K562 (cell line): Measurements from ENCODE around the gene SLC10A3. TPM values are rescaled to one million over a fixed set of nuclear protein-coding genes. Genes with fewer than 3 reads are reported as not detected.

Source experiments
- ADNP ChIP-seq: fragments of 200-800 bp; sonication (Bioruptor generic); IDR thresholded peaks from 2 replicates; pipeline ENCODE4 v1.6.1; 2016; ENCODE audit warnings: missing genetic modification characterization, missing compliant biosample characterization
- C11orf30 ChIP-seq: fragments of 450-650 bp; IDR thresholded peaks from 2 replicates; pipeline ENCODE4 v1.6.1; 2016; ENCODE audit warnings: low read depth, mild to moderate bottlenecking
- CREM ChIP-seq: IDR thresholded peaks from 2 replicates; pipeline ENCODE4 v1.6.1; 2014; ENCODE audit warnings: antibody characterized with exemption, low read depth
- ETV1 ChIP-seq: fragments of 450-650 bp; conservative IDR thresholded peaks from 2 replicates; pipeline ENCODE4 v1.6.1; 2016; ENCODE audit warnings: missing genetic modification characterization, control low read depth, low read depth, missing compliant biosample characterization
- MCM3 ChIP-seq: fragments of 450-650 bp; IDR thresholded peaks from 2 replicates; pipeline ENCODE4 v1.6.1; 2016
- PTRF ChIP-seq: fragments of 450-650 bp; IDR thresholded peaks from 2 replicates; pipeline ENCODE4 v1.6.1; 2016; ENCODE audit warnings: mild to moderate bottlenecking, missing genetic modification characterization, missing compliant biosample characterization
- SIRT6 ChIP-seq: IDR thresholded peaks from one replicate; pipeline ENCODE4 v1.6.1; 2012; ENCODE audit warnings: low read depth, mild to moderate bottlenecking, control low read depth, inconsistent platforms, low read length, moderate library complexity
- SMC3 ChIP-seq: conservative IDR thresholded peaks from 2 replicates; pipeline ENCODE4 v1.6.1; 2011; ENCODE audit warnings: low read depth, low read length, improper control_type of control experiment; ENCODE audit not compliant: insufficient read depth
- SPI1 ChIP-seq: IDR thresholded peaks from 2 replicates; pipeline ENCODE4 v1.6.1; 2011; ENCODE audit warnings: low read depth, low read length, control low read depth, borderline replicate concordance
- ZBTB1 ChIP-seq: sonication (generic); formaldehyde crosslinking; IDR thresholded peaks from 2 replicates; pipeline ENCODE4 v1.8.1; 2023; ENCODE audit warnings: missing genetic modification reagents, low read depth, mild to moderate bottlenecking, borderline replicate concordance
- ZC3H11A ChIP-seq: IDR thresholded peaks from 2 replicates; pipeline ENCODE4 v1.6.1; 2012; ENCODE audit warnings: low read depth, low read length, improper control_type of control experiment
- ZC3H8 ChIP-seq: fragments of 450-650 bp; IDR thresholded peaks from 2 replicates; pipeline ENCODE4 v1.6.1; 2017
- ZNF589 ChIP-seq: fragments of 200-800 bp; sonication (Bioruptor generic); IDR thresholded peaks from 2 replicates; pipeline ENCODE4 v1.6.1; 2016; ENCODE audit warnings: low read depth, missing genetic modification characterization, missing compliant biosample characterization
- ZNF76 ChIP-seq: fragments of 250-450 bp; sonication (Bioruptor Pico); IDR thresholded peaks from 2 replicates; pipeline ENCODE4 v1.4.0; 2020; ENCODE audit warnings: mild to moderate bottlenecking, moderate library complexity, borderline replicate concordance
- polyA plus RNA-seq, 8 experiments: library from polyadenylated mRNA; depleted of rRNA in 4 of 8; stranded (reverse) in 5 of 8; unstranded in 3 of 8; fragments of >200 nt; fragmentation: Nextera tagmentation in 2 of 8; fragmentation: Illumina TruSeq in 1 of 8; extraction: Ambion mirVana in 2 of 8; extraction: Trizol in 1 of 8; gene quantifications; 2 replicates each; pipeline versions ENCODE4 v1.2.1 to v1.2.3, GENCODE V29; 2011 to 2014; ENCODE audit warnings: inconsistent platforms in 1 of 8, missing spikeins in 1 of 8
- total RNA-seq, 7 experiments: library from RNA; depleted of rRNA in 6 of 7; stranded (reverse); fragments of >200 nt in 6 of 7; fragmentation: Illumina TruSeq in 2 of 7; extraction: Trizol in 2 of 7; gene quantifications; 2 replicates each; pipeline versions ENCODE4 v1.2.1 to v1.2.3, GENCODE V29; 2011 to 2021; ENCODE audit warnings: low replicate concordance in 1 of 7
- TF ChIP-seq, protein P1 (sequence below): fragments of 450-650 bp; formaldehyde crosslinking; IDR thresholded peaks from 2 replicates; pipeline ENCODE4 v1.4.0; 2020; ENCODE audit warnings: mild to moderate bottlenecking, moderate library complexity
- TF ChIP-seq, protein P2 (sequence below): sonication (generic); formaldehyde crosslinking; IDR thresholded peaks from 2 replicates; pipeline ENCODE4 v1.8.1; 2023; ENCODE audit warnings: mild to moderate bottlenecking, missing genetic modification reagents
- TF ChIP-seq, protein P3 (sequence below), 3 experiments: fragments of 200-800 bp in 1 of 3; sonication (Bioruptor generic) in 1 of 3; sonication (generic) in 1 of 3; formaldehyde crosslinking in 1 of 3; IDR thresholded peaks; 2 replicates each; pipeline versions ENCODE4 v1.6.1 to v1.8.0; 2016 to 2022; ENCODE audit warnings: mild to moderate bottlenecking in 2 of 3, missing compliant biosample characterization in 2 of 3, missing genetic modification characterization in 2 of 3, missing genetic modification reagents in 1 of 3
- TF ChIP-seq, protein P4 (sequence below), 2 experiments: fragments of 450-650 bp in 1 of 2; IDR thresholded peaks; 2 replicates each; pipeline ENCODE4 v1.6.1; 2011 to 2017; ENCODE audit warnings: low read depth in 2 of 2, antibody characterized with exemption in 1 of 2, borderline replicate concordance in 1 of 2, low read length in 1 of 2, mild to moderate bottlenecking in 1 of 2, mixed read lengths in 1 of 2; ENCODE audit not compliant: control insufficient read depth in 1 of 2
- TF ChIP-seq, protein P5 (sequence below), 2 experiments: fragments of 200-800 bp in 1 of 2; sonication (Bioruptor generic) in 1 of 2; sonication (generic) in 1 of 2; formaldehyde crosslinking in 1 of 2; IDR thresholded peaks in 1 of 2; conservative IDR thresholded peaks in 1 of 2; 2 replicates each; pipeline versions ENCODE4 v1.5.0 to v1.6.1; 2016 to 2020; ENCODE audit warnings: missing compliant biosample characterization in 1 of 2, missing genetic modification characterization in 1 of 2, missing genetic modification reagents in 1 of 2

SLC10A3 gene
- total and polyA plus RNA-seq, 9 of the 15 experiments (the other 6 are each of a cell fraction or from before 2014, with no cell fraction given): 5.2 to 30.6 (median 16.7) TPM

DNA sequence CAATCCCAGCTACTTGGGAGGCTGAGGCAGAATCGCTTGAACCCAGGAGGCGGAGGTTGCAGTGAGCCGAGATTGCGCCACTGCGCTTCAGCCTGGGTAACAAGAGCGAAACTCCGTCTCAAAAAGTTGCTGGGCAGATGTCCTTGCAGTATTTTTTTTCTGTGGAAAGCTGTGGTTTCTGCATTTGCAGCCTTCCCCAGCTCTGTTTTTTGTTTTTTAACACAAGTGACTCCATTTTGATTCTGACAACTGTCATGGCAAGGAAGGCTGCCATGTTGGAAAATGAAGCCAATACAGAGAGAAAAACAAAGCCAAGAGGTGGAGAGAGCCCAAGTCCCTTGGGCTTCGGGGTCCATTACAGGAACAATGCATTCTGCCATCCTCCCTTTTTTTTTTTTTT is 11.7 kb upstream of the SLC10A3 start (continued):
- TF ChIP-seq PTRF (tag) (peak; percentile 84), ZNF76 (CRISPR knock-in tag) (no peak), ADNP (tag) (0 out of 2 replicates have a peak, but pooled peaks have one; percentile 21), ZNF589 (CRISPR knock-in tag) (no peak), ZBTB1 (CRISPR knock-in tag) (no peak), SMC3 (no peak), ZC3H8 (no peak), ZC3H11A (no peak), SPI1 (no peak), ETV1 (tag) (no peak), SIRT6 (no peak), C11orf30 (no peak), CREM (no peak), MCM3 (no peak)
- TF ChIP-seq, protein P1, sequence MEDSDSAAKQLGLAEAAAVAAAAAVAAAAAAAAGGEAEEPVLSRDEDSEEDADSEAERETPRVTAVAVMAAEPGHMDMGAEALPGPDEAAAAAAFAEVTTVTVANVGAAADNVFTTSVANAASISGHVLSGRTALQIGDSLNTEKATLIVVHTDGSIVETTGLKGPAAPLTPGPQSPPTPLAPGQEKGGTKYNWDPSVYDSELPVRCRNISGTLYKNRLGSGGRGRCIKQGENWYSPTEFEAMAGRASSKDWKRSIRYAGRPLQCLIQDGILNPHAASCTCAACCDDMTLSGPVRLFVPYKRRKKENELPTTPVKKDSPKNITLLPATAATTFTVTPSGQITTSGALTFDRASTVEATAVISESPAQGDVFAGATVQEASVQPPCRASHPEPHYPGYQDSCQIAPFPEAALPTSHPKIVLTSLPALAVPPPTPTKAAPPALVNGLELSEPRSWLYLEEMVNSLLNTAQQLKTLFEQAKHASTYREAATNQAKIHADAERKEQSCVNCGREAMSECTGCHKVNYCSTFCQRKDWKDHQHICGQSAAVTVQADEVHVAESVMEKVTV (CRISPR knock-in tag): no peak
- TF ChIP-seq, protein P2, sequence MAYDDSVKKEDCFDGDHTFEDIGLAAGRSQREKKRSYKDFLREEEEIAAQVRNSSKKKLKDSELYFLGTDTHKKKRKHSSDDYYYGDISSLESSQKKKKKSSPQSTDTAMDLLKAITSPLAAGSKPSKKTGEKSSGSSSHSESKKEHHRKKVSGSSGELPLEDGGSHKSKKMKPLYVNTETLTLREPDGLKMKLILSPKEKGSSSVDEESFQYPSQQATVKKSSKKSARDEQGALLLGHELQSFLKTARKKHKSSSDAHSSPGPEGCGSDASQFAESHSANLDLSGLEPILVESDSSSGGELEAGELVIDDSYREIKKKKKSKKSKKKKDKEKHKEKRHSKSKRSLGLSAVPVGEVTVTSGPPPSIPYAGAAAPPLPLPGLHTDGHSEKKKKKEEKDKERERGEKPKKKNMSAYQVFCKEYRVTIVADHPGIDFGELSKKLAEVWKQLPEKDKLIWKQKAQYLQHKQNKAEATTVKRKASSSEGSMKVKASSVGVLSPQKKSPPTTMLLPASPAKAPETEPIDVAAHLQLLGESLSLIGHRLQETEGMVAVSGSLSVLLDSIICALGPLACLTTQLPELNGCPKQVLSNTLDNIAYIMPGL (CRISPR knock-in tag): no peak
- TF ChIP-seq, protein P3, sequence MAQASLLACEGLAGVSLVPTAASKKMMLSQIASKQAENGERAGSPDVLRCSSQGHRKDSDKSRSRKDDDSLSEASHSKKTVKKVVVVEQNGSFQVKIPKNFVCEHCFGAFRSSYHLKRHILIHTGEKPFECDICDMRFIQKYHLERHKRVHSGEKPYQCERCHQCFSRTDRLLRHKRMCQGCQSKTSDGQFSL (CRISPR knock-in tag; IDR thresholded peaks at IDR 0.05): no peak
- TF ChIP-seq, protein P3 (tag; IDR thresholded peaks at IDR 0.05): 0 out of 4 replicates have a peak, but pooled peaks of 1 of the 2 experiments have one; percentile 34
- TF ChIP-seq, protein P4, sequence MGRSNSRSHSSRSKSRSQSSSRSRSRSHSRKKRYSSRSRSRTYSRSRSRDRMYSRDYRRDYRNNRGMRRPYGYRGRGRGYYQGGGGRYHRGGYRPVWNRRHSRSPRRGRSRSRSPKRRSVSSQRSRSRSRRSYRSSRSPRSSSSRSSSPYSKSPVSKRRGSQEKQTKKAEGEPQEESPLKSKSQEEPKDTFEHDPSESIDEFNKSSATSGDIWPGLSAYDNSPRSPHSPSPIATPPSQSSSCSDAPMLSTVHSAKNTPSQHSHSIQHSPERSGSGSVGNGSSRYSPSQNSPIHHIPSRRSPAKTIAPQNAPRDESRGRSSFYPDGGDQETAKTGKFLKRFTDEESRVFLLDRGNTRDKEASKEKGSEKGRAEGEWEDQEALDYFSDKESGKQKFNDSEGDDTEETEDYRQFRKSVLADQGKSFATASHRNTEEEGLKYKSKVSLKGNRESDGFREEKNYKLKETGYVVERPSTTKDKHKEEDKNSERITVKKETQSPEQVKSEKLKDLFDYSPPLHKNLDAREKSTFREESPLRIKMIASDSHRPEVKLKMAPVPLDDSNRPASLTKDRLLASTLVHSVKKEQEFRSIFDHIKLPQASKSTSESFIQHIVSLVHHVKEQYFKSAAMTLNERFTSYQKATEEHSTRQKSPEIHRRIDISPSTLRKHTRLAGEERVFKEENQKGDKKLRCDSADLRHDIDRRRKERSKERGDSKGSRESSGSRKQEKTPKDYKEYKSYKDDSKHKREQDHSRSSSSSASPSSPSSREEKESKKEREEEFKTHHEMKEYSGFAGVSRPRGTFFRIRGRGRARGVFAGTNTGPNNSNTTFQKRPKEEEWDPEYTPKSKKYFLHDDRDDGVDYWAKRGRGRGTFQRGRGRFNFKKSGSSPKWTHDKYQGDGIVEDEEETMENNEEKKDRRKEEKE (IDR thresholded peaks at IDR 0.05; ENCODE audit: borderline replicate concordance in 1 of 2, control insufficient read depth in 1 of 2, low read depth in 2 of 2, low read length in 1 of 2): no peak
- TF ChIP-seq, protein P5, sequence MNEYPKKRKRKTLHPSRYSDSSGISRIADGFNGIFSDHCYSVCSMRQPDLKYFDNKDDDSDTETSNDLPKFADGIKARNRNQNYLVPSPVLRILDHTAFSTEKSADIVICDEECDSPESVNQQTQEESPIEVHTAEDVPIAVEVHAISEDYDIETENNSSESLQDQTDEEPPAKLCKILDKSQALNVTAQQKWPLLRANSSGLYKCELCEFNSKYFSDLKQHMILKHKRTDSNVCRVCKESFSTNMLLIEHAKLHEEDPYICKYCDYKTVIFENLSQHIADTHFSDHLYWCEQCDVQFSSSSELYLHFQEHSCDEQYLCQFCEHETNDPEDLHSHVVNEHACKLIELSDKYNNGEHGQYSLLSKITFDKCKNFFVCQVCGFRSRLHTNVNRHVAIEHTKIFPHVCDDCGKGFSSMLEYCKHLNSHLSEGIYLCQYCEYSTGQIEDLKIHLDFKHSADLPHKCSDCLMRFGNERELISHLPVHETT (CRISPR knock-in tag; conservative IDR thresholded peaks at IDR 0.05 in 1 of 2, IDR thresholded peaks at IDR 0.05 in 1 of 2): no peak
